Measurements from ENCODE around the gene UGGT1.

Gene UGGT1

GRCh38 chr2:128105072-128105471 is 14.1 kb downstream of the UGGT1 start:
- DNase-seq, result no peak

GRCh38 chr2:128108166-128108565 is 17.2 kb downstream of the UGGT1 start:
- no peak for DNase-seq

GRCh38 chr2:128109243-128109642 is 18.2 kb downstream of the UGGT1 start:
- DNase-seq, result no peak

- no peak for DNase-seq
These were observed 25.1 kb downstream of the UGGT1 start for GRCh38 chr2:128115921-128116623.

- DNase-seq, result no peak
These were observed 43.6 kb downstream of the UGGT1 start for GRCh38 chr2:128134573-128134972.

GRCh38 chr2:128137094-128137616 is 46.2 kb downstream of the UGGT1 start:
- DNase-seq, result no peak

- no peak for DNase-seq
These were observed 48.6 kb downstream of the UGGT1 start for GRCh38 chr2:128139624-128140023.

- no peak for DNase-seq
These were observed 54.7 kb downstream of the UGGT1 start for GRCh38 chr2:128145651-128146050.

- DNase-seq, result no peak
These were observed 62.8 kb downstream of the UGGT1 start for GRCh38 chr2:128153786-128154185.

- DNase-seq, result peak in 9 of 58 donors; percentile 2 to 33 (median 9)
These were observed 63.2 kb downstream of the UGGT1 start for GRCh38 chr2:128154225-128154624.

GRCh38 chr2:128155970-128156369 is 65.0 kb downstream of the UGGT1 start:
- DNase-seq, result no peak

GRCh38 chr2:128156812-128157211 is 65.8 kb downstream of the UGGT1 start:
- DNase-seq, result no peak

- no peak for DNase-seq
These were observed 66.6 kb downstream of the UGGT1 start for GRCh38 chr2:128157644-128158043.

- DNase-seq, result no peak
These were observed 67.2 kb downstream of the UGGT1 start for GRCh38 chr2:128158176-128158575.

- no peak for DNase-seq
These were observed 68.4 kb downstream of the UGGT1 start for GRCh38 chr2:128159437-128159836.

- DNase-seq, result no peak
These were observed 69.7 kb downstream of the UGGT1 start for GRCh38 chr2:128160616-128161275.

- no peak for DNase-seq
These were observed 71.3 kb downstream of the UGGT1 start for GRCh38 chr2:128162266-128162665.

GRCh38 chr2:128164311-128164710 is 73.3 kb downstream of the UGGT1 start:
- DNase-seq, result no peak

- DNase-seq, result no peak
These were observed 75.8 kb downstream of the UGGT1 start for GRCh38 chr2:128166746-128167353.

GRCh38 chr2:128169094-128169493 is 78.1 kb downstream of the UGGT1 start:
- no peak for DNase-seq

- DNase-seq, result no peak
These were observed 78.5 kb downstream of the UGGT1 start for GRCh38 chr2:128169497-128169896.

GRCh38 chr2:128169933-128170709 is 79.1 kb downstream of the UGGT1 start:
- no peak for DNase-seq

Data from anterior cingulate cortex (tissue), 58 donors.